Stimulated activated naive CD4-positive, alpha-beta T cell treated with Interleukin-2 at 50 U/mL for 16 hours (primary cell): Measurements from ENCODE around the gene DEPDC7.
A peak's percentile ranks its signal among the peaks of the same experiment; 100 is the strongest.
"Not testable (repeated sequence)": the region's sequence is repeated elsewhere in the genome, so short reads cannot be mapped to it uniquely, and the experiment has no call there.

Experiments
- DNase-seq: peaks from one replicate; lab custom pipeline; 2025; lab: John Stamatoyannopoulos, UW

DEPDC7 gene

DNA sequence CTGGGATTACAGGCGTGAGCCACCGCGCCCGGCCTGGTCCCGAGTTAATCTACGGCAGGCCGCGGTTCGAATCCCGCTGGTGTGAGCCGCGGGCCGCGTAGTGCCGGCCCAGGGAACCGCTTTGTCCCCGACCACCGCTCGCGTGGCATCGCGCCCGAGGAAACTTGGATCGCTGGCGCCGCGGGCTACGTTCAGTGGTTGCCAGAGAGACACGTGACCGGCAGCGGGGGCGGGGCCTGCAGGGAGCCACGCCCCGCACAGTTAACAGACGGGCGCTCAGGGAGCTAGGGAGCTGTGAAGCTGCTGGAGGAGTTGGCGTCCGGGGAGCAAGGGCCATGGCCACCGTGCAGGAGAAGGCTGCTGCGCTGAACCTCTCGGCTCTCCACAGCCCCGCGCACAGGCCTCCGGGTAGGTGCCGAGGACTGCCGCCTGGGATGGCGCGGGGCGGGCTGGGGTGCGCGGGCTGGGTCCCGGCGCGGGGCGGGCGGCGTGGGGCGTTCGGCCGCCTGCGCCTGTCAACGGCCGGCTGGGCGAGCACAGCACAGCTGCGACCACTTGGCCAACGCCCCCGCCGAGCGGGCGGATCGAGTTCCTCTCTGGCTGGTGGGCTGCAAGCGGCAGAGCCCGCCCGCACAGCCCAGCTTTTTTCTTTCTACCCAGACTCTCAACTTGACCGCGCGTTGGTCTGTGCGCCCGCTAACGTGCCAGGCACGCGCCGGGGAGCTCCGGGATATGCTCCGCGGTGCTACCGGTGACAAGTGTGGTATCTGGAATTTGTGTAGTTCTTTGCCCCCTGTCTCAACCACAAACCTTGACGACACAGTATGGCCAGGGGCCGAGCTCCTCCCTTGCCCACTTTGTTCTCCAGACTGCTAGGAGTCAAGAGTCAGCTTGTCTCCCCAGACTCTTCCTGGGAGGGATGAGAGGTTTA, at the start of gene DEPDC7:
DEPDC7 (plus strand) TSS at position 258 of the 931 bp plus-strand sequence; CDS start at position 336, 78 bp downstream.
- DNase-seq, result peak; percentile 54

- no peak for DNase-seq
Observed at GRCh38 chr11:32968541-32968940, 47.1 kb upstream of the DEPDC7 start.

- not testable (repeated sequence) for DNase-seq
Observed at GRCh38 chr11:32972233-32972632, 43.4 kb upstream of the DEPDC7 start.

DNA sequence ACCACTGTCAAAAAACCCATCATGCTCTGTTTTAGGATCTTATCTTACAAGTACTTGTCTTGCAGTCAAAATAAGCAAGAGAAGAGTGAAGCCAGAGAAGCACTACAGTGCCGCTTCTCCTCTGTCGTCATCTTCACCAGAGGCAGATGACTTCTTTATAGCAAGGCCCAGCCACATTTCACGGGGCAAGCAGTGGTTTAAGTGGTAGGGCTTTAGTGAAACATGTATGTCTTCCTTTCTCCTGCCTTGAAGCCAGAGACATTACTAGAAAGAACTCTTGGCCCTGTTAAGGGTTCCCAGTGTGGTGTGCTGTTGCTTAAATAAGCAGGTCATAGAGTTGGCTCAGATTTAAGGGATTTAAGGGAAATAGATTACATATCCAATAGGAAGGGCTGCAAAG, 42.9 kb upstream of the DEPDC7 start:
- no peak for DNase-seq

DNA sequence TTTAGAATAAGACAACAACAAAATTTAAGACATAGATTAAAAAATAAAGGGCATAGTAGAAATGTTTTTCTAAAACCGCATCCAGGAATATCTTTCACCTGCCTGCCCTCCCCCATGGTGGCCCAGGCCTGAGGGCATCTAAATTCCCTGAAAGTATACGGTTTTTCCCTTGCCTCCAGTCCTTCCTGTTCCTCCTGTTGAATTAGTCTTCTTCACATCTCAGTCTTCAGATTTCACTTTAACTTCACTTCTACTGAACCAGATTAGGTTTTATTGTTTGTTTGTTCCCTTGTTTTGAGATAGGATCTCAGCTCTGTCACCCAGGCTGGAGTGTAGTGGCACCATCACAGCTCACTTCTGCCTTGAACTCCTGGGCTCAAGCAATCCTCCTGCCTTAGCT, 33.1 kb upstream of the DEPDC7 start:
- DNase-seq, result no peak

DNA sequence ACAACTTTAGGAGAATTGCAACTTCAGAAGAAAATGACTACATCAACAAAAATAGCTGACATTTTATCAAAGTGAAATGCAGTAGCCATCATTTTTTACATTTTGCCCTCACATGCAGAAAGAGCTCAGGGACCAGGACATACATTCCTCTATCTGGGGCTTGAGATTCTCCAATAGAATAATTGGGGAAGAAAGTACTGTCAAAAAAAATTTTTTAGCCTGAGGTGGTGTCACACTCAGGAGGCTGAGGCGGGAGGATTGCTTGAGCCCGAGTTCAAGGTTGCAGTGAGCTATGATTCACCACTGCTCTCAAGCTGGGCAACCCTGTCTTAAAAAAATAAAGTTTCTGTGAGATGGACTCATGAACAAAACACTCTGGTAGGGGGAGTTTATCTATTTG, 32.2 kb upstream of the DEPDC7 start:
- no peak for DNase-seq

DNA sequence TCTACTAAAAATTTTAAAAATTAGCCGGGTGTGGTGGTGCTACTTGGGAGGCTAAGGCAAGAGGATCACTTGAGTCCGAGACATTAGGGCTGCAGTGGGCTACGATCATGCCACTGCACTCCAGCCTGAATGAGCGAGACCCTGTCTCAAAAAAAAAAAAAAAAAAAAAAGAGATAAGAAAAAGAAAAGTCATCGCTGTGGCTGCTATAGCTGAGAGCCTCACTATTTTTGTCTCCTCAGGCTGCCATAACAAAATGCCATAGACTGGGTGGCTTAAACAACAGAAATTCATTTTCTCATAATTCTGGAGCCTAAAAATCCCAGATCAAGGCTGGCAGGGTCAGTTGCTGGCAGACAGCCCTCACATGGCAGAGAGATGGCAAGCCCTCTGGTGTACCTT, 30.1 kb upstream of the DEPDC7 start:
- DNase-seq, result no peak

- no peak for DNase-seq
Observed at GRCh38 chr11:32987851-32988250, 27.8 kb upstream of the DEPDC7 start.

DNA sequence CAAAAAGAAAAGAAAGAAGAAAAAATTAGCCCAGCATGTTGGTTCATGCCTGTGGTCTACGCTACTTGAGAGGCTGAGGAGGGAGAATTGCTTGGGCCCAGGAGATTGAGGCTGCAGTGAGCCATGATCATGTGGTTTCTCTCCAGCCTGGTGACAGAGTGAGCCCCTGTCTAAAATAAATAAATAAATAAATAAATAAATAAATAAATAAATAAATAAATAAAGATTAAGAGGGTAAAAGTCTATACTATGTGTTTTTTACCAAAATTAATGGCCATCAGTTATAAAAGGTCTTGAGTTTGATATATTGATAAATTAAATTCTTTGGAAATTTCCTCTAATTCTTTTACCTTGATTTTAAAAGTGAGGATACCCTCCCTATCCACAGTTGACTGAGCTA, 25.2 kb upstream of the DEPDC7 start:
- DNase-seq, result no peak

DNA sequence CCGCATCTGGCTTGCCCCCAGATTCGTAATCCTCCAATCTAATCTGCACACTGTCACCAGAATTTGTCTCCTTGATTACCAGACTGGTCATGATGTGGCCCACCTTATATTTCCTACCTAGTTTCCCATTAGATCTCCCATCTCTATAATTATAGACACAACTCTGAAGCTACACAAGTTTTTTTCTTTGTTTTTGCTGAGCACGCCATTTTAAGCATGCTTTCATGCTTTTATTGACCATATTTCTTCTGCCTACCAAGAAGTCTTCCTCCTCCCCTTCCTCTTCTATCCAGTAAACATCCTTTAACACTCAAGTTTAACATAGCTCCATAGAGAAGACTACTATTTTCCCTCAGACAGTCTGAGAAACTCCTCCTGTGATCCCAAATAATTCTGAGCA, 24.3 kb upstream of the DEPDC7 start:
- DNase-seq, result no peak

DNA sequence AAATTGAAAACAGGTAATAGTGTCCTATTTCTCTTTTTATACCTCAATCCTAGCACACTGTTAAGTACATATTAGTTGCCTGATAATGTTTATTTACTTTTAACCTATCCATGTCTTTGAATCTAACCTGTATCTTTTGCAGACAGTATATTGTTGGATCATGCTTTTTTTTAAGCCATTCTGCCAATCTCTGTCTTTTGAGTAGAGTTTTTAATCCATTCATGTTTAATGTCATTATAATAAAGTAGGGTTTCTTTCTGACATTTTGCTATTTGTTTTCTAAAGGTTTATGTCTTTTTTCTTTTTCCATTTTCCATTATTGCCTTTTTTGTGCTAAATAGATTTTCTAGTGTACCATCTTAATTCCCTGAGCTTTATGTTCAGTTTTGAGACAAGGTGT, 23.8 kb upstream of the DEPDC7 start:
- DNase-seq, result no peak

DNA sequence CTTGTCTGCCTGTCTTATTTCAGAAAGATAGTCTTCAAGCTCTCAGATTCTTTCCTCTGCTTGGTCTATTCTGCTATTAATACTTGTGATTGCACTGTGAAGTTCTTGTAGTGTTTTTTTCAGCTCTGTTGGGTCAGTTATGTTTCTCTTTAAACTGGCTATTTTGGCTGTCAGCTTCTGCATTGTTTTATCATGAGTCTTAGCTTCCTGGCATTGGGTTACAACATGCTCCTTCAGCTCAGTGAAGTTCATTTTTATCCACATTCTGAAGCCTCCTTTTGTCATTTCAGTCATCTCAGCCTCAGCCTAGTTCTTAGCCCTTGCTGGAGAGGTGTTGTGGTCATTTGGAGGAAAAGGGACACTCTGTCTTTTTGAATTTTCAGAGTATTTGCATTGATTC, 15.5 kb upstream of the DEPDC7 start:
- no peak for DNase-seq

DNA sequence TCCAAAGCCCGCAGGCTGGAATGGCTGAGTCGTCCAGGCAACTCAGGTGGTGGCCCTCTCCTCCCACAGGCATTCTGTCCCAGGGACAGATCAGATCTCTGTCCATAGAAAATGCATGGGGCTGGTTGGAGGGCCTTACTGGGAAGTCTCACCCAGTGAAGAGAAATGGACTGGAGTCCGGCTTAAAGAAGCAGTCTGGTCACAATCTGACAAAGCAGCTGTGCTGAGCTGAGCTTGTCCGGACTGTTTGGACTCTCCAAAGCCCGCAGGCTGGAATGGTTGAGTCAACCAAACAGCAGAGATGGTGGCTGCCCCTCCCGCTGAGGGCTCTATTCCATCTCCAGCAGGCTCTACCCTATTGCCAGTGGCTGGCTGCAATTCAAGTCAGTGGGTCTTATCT, 14.4 kb upstream of the DEPDC7 start:
- no peak for DNase-seq

- DNase-seq, result no peak
Observed at GRCh38 chr11:33001751-33002542, 13.7 kb upstream of the DEPDC7 start.

DNA sequence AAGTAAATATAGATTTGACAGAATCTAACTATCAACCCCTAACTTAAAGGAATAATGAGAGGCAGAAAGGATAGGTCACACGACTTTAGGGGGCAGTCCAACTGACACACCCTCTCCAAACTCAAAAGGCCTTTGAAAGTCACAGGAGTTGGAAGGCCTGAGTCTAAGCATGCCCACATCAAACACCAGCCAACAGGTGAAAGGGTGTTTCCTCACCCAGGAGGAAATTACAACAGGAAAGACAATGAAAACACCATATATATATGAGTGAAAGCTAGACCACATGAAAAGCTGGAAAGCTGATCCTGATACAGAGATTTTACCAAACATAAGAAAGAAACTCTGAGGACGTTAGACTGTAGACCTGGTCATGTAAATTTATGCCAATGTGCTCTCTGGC, 10.5 kb upstream of the DEPDC7 start:
- DNase-seq, result no peak

DNA sequence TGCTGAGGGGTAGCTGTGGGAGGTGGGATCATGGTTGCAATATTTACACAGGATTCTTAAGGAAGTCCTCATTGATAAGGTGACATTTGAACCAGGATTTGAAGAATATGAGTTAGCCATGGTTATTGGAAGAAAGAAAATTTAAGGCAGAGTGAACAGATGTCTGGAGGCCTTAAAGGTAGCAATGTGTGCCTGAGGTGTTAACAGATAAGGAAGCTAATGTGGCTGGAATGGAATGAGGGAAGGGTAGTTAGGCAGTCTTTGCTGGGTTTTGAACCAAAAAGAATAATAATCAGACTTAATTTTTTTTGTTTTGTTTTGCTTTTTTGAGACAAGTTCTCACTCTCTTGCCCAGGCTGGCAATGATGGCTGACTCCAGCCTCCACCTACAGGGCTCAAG, 9.7 kb upstream of the DEPDC7 start:
- no peak for DNase-seq

DNA sequence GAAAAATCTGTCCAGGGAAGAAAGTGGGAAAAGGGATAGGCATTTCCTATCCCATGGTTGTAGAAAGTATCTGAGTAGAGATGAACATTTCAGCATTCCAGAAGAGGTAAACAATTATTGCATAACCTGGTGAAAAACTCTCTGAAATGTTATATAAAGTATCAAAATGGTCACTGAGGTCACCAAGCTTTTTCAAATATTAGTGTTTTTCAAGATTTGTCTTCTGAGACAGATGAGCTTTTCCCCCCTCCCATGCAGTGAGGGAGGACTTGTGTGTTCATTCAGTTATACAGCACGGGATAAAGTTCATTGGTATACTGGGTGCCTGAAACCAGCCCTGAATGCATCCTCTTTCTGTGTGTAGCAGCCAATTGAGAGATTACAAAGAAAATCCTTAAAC, 1.9 kb upstream of the DEPDC7 start:
- DNase-seq, result no peak

GRCh38 chr11:33016654-33017053, 976 bp downstream of the DEPDC7 start:
- DNase-seq, result no peak

- DNase-seq, result no peak
Observed at GRCh38 chr11:33017478-33017877, 1.8 kb downstream of the DEPDC7 start.

GRCh38 chr11:33017965-33018364, 2.3 kb downstream of the DEPDC7 start:
- DNase-seq, result no peak

- DNase-seq, result no peak
Observed at GRCh38 chr11:33018840-33019239, 3.2 kb downstream of the DEPDC7 start.

DNA sequence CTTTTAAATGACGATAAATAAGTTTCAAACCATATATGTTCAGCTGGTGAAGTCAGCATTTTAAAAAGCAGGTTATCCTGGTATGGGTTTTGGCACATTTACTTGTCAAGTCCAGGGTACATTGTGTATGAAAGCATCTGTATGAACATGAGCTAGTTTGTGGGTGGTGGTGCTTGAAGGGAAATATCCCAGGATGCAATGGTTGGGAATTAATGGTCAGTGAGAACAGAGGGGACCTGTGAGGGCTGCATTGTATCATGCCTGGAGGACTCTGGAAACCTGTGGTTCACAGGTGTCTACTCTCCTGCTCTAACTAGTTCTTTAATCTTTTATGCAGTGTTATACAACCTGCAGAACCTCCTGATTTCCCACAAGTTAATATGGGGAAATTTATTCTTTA, 5.8 kb downstream of the DEPDC7 start:
- DNase-seq, result no peak

GRCh38 chr11:33021937-33022336, 6.3 kb downstream of the DEPDC7 start:
- no peak for DNase-seq
